ENCODE data around the gene XCR1.

- TF ChIP-seq CTCF (IDR thresholded peaks at IDR 0.05; ENCODE audit: low read depth, low read length, poor library complexity, severe bottlenecking) (no peak), EZH2phosphoT487 (IDR thresholded peaks at IDR 0.05; ENCODE audit: borderline replicate concordance, low read length) (no peak)
Measured at GRCh38 chr3:46058981-46059380, 31.7 kb upstream of the XCR1 start.
